Measurements from ENCODE around the gene KRTAP11-1.

Gene KRTAP11-1

DNA sequence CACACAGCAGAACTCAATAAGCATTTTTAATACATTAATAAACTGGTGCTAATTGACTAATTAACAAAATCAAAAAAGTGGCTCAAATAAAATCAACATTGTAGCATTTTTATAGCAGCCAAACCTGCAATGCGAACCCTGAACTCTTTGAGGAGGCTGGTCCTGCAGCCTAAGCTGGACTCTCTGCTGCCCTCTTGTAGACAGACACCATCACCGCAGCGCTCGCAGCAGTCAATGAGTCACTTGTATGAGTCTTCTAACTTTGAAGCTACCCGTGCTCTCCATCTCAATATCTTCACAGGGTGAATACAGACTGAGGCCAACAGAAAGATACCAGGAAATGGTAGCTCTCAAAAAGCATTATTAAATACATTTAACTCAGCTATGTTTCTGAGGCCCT, 42.1 kb downstream of the KRTAP11-1 start:
- TF ChIP-seq, protein P1, sequence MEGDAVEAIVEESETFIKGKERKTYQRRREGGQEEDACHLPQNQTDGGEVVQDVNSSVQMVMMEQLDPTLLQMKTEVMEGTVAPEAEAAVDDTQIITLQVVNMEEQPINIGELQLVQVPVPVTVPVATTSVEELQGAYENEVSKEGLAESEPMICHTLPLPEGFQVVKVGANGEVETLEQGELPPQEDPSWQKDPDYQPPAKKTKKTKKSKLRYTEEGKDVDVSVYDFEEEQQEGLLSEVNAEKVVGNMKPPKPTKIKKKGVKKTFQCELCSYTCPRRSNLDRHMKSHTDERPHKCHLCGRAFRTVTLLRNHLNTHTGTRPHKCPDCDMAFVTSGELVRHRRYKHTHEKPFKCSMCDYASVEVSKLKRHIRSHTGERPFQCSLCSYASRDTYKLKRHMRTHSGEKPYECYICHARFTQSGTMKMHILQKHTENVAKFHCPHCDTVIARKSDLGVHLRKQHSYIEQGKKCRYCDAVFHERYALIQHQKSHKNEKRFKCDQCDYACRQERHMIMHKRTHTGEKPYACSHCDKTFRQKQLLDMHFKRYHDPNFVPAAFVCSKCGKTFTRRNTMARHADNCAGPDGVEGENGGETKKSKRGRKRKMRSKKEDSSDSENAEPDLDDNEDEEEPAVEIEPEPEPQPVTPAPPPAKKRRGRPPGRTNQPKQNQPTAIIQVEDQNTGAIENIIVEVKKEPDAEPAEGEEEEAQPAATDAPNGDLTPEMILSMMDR (IDR thresholded peaks at IDR 0.05; ENCODE audit: low read depth, low read length), result peak; percentile 56
- no peak for TF ChIP-seq MYC (IDR thresholded peaks at IDR 0.05; ENCODE audit: low read depth, low read length)
- peak; percentile 53 for DNase-seq (ENCODE audit: low read depth)
- H3K4me3 ChIP-seq (ENCODE audit: low read depth, low read length), result no peak overlapping the region

DNA sequence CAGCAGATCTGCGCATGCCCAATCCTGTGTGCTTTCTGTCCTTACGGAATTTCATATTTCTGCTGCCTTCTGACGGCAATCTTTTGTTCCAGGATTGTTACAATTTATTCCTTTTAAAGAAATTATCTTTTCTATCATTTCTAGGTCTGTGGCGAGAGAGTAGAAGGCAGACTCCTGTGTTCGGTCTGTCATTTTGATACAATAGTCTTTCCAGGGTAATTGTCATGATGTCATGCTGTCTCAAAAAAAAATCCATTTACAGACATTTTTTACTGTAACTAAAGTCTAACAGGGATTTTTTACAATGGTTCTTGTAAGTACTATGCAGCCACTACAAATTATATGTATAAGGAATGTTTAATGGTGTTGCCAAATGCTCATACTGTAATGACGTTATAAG, 42.8 kb downstream of the KRTAP11-1 start:
- DNase-seq (ENCODE audit: low read depth), result no peak
- TF ChIP-seq MYC (IDR thresholded peaks at IDR 0.05; ENCODE audit: low read depth, low read length), result no peak
- TF ChIP-seq, protein P1 (IDR thresholded peaks at IDR 0.05; ENCODE audit: low read depth, low read length), result no peak
- TF ChIP-seq, protein P2, sequence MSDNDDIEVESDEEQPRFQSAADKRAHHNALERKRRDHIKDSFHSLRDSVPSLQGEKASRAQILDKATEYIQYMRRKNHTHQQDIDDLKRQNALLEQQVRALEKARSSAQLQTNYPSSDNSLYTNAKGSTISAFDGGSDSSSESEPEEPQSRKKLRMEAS (IDR thresholded peaks at IDR 0.05; ENCODE audit: low read depth, low read length), result no peak
- TF ChIP-seq POLR2A (IDR thresholded peaks at IDR 0.05; ENCODE audit: extremely low read depth, insufficient read length), result no peak
- H3K4me3 ChIP-seq (ENCODE audit: low read depth, low read length), result no peak overlapping the region

DNA sequence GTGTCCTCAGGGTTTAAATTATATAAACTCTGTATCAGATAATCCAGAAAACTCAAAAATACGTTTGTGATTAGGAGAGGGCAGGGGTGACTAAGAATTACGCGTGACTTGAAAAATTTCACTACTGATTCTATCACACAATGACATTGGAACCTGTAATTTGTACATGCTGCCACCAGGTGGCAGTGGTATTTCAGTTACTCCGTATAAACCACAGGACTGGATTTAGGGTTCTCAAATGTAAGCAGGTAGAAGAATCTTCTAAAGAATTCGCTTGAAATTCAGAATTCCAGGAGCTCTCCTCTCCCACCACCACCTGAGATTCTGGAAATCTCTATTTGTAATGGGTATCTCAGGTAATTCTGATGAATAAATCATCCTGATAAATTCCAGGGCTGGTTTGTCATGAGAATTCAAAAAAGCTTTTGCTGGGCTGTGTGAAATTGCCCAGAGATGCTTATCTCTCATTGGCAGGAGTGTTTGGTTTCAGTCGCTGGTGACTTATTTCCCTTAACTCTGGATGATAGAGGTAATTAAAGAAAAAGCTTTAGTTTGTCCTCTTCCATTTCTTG, 50.1 kb downstream of the KRTAP11-1 start:
- no peak overlapping the region for H3K4me3 ChIP-seq (ENCODE audit: low read depth, low read length)
- TF ChIP-seq, protein P2 (IDR thresholded peaks at IDR 0.05; ENCODE audit: low read depth, low read length), result no peak
- TF ChIP-seq, protein P1 (IDR thresholded peaks at IDR 0.05; ENCODE audit: low read depth, low read length), result peak; percentile 60
- peak; percentile 47 for DNase-seq (ENCODE audit: low read depth)

Data from NB4 (cell line).